ENCODE data around the gene SMPD3. TPM values are rescaled to one million over a fixed set of nuclear protein-coding genes. Genes with fewer than 3 reads are reported as not detected.

Gene SMPD3
- total and polyA plus RNA-seq, 2 donors (not counting 3 experiments of a cell fraction or from before 2014, with no cell fraction given), result not detected

GRCh38 chr16:68481636-68482035, 33.3 kb upstream of the SMPD3 start:
- no peaks in the 10 kb centered on the region for H4K20me1 ChIP-seq (replicated peaks; ENCODE audit: control insufficient read depth, extremely low read depth, insufficient read depth, low read length)
- no TSS peak for BruUV-seq (replicated peaks)
- DNase-seq (ENCODE audit: low read depth, low spot score) (no peak), FAIRE-seq (no peak)
- no peak for TF ChIP-seq JUN (IDR thresholded peaks at IDR 0.05; ENCODE audit: borderline replicate concordance, insufficient read depth, insufficient read length, low read depth)
- no peak for TF ChIP-seq EZH2 (IDR thresholded peaks at IDR 0.05; ENCODE audit: borderline replicate concordance, low read depth, low read length, severe bottlenecking)
- POLR2A ChIA-PET, result no interaction called here
- dilution Hi-C loops (cut with MboI; ENCODE audit: extremely low pct_ligation_motif_present, low sequenced_read_pairs) (no loop called here), intact Hi-C loops (cut with micrococcal nuclease) (no loop called here)
- CTCF ChIA-PET, result no interaction called here
- no peak overlapping the region for H3K4me2 ChIP-seq (ENCODE audit: insufficient read depth, low read length)
- H3K36me3 ChIP-seq (ENCODE audit: control insufficient read depth in 2 of 2, extremely low read depth in 1 of 2, insufficient read depth in 2 of 2, low read length in 2 of 2), result no peaks in the 10 kb centered on the region
- peaks cover 0 to 9% of the 10 kb centered on the region in 2 experiments for H3K27me3 ChIP-seq (ENCODE audit: control insufficient read depth in 2 of 2, insufficient read depth in 2 of 2, low read length in 2 of 2)
- H3K79me2 ChIP-seq (ENCODE audit: control insufficient read depth, insufficient read depth, low read length), result no peaks in the 10 kb centered on the region
- no peaks in the 10 kb centered on the region for H3K9me3 ChIP-seq (replicated peaks; ENCODE audit: control insufficient read depth, insufficient read depth, low read length)
- no peak overlapping the region for H3K27ac ChIP-seq (ENCODE audit: insufficient read depth, low read depth, low read length)
- H2AFZ ChIP-seq (ENCODE audit: low read depth, low read length), result no peak overlapping the region
- H3K4me1 ChIP-seq (ENCODE audit: control insufficient read depth, extremely low read depth, insufficient read depth, low read length), result no peaks in the 10 kb centered on the region
- no peak overlapping the region for H3K4me3 ChIP-seq (replicated peaks in 1 of 3; ENCODE audit: insufficient read depth in 1 of 3, low read depth in 1 of 3, low read length in 3 of 3)
- no peak overlapping the region for H3K9ac ChIP-seq (replicated peaks; ENCODE audit: extremely low read depth, insufficient read depth, low read length)
- H3K9me1 ChIP-seq (replicated peaks; ENCODE audit: control insufficient read depth, extremely low read depth, insufficient read depth, low read length), result no peaks in the 10 kb centered on the region

GRCh38 chr16:68480084-68480995, 32.0 kb upstream of the SMPD3 start:
- BruUV-seq (replicated peaks), result no TSS peak
- POLR2A ChIA-PET, result no interaction called here
- no peak for TF ChIP-seq POLR2AphosphoS5 (IDR thresholded peaks at IDR 0.05; ENCODE audit: insufficient read depth, low read depth, low read length)
- no peak for TF ChIP-seq MAX (IDR thresholded peaks at IDR 0.05; ENCODE audit: insufficient read depth, insufficient read length)
- no peak for TF ChIP-seq FOS (IDR thresholded peaks at IDR 0.05; ENCODE audit: borderline replicate concordance, insufficient read depth, low read length)
- TF ChIP-seq MYC (IDR thresholded peaks at IDR 0.05; ENCODE audit: low read depth, low read length), result no peak
- TF ChIP-seq GATA2 (IDR thresholded peaks at IDR 0.05; ENCODE audit: insufficient read depth, insufficient read length, low read depth, low read length), result no peak
- no peak for TF ChIP-seq EZH2 (IDR thresholded peaks at IDR 0.05; ENCODE audit: borderline replicate concordance, low read depth, low read length, severe bottlenecking)
- no peaks in the 10 kb centered on the region for H3K9me3 ChIP-seq (replicated peaks; ENCODE audit: control insufficient read depth, insufficient read depth, low read length)
- no peak overlapping the region for H3K4me2 ChIP-seq (ENCODE audit: insufficient read depth, low read length)
- no peak overlapping the region for H3K4me3 ChIP-seq (replicated peaks in 1 of 3; ENCODE audit: insufficient read depth in 1 of 3, low read depth in 1 of 3, low read length in 3 of 3)
- H2AFZ ChIP-seq (ENCODE audit: low read depth, low read length), result no peak overlapping the region
- FAIRE-seq (no peak), DNase-seq (ENCODE audit: low read depth, low spot score) (no peak)
- H3K9me1 ChIP-seq (replicated peaks; ENCODE audit: control insufficient read depth, extremely low read depth, insufficient read depth, low read length), result no peaks in the 10 kb centered on the region
- no peak overlapping the region for H3K27ac ChIP-seq (ENCODE audit: insufficient read depth, low read depth, low read length)
- no peaks in the 10 kb centered on the region for H4K20me1 ChIP-seq (replicated peaks; ENCODE audit: control insufficient read depth, extremely low read depth, insufficient read depth, low read length)
- no peak overlapping the region for H3K9ac ChIP-seq (replicated peaks; ENCODE audit: extremely low read depth, insufficient read depth, low read length)
- CTCF ChIA-PET, result interaction anchor here (1.1 kb wide), 1 partner anchor 84 kb away, joined by 3 read pairs; no protein-coding TSS in a partner anchor
- intact Hi-C loops (cut with micrococcal nuclease) (no loop called here), dilution Hi-C loops (cut with MboI; ENCODE audit: extremely low pct_ligation_motif_present, low sequenced_read_pairs) (no loop called here)
- peaks cover 0 to 9% of the 10 kb centered on the region in 2 experiments for H3K27me3 ChIP-seq (ENCODE audit: control insufficient read depth in 2 of 2, insufficient read depth in 2 of 2, low read length in 2 of 2)
- H3K79me2 ChIP-seq (ENCODE audit: control insufficient read depth, insufficient read depth, low read length), result no peaks in the 10 kb centered on the region
- no peaks in the 10 kb centered on the region for H3K4me1 ChIP-seq (ENCODE audit: control insufficient read depth, extremely low read depth, insufficient read depth, low read length)
- no peaks in the 10 kb centered on the region for H3K36me3 ChIP-seq (ENCODE audit: control insufficient read depth in 2 of 2, extremely low read depth in 1 of 2, insufficient read depth in 2 of 2, low read length in 2 of 2)

Data from endothelial cell of umbilical vein (primary cell).